A549 (cell line): ENCODE results near the gene PHF21A. TPM values are rescaled to one million over a fixed set of nuclear protein-coding genes. Genes with fewer than 3 reads are reported as not detected.

ENCODE experiments used
- ATAC-seq, 2 experiments: fragments of 200-7000 bp in 1 of 2; fragments of >200 bp in 1 of 2; cut with Nextera tagmentation in 1 of 2; cut with Tn5 transposase in 1 of 2; 3 replicates each; pipeline versions ENCODE4 v1.8.0 to v1.9.1; 2018 to 2020; ENCODE audit warnings: mild to moderate bottlenecking in 1 of 2, moderate library complexity in 1 of 2
- CTCF ChIA-PET: fragments of 300-600 bp; sonication (Branson Sonifier 250); formaldehyde crosslinking; extraction: SDS; loops from one replicate; lab custom pipeline; 2021; ENCODE audit warnings: antibody characterized with exemption, inconsistent platforms; lab: Yijun Ruan, JAX
- POLR2A ChIA-PET: fragments of 350-600 bp; formaldehyde crosslinking; extraction: SDS; loops from one replicate; lab custom pipeline; 2021; ENCODE audit warnings: antibody characterized with exemption, inconsistent platforms; lab: Yijun Ruan, JAX
- DNase-seq, 2 experiments: peaks; one replicate each; pipeline versions ENCODE4 v3.0.0 to v3.0.0-alpha.2; 2011 to 2016; ENCODE audit warnings: low read depth in 1 of 2, low spot score in 1 of 2
- FAIRE-seq: peaks from 2 replicates; lab custom pipeline; 2011; peaks lifted over from hg19 to GRCh38; lab: Jason Lieb, UNC
- H3K27ac ChIP-seq, 2 experiments: fragments of >200 bp; sonication (Bioruptor Twin); formaldehyde crosslinking; 3 replicates each; pipeline ENCODE4 v1.5.1; 2016 to 2017
- H3K4me1 ChIP-seq: fragments of >200 bp; sonication (Bioruptor Twin); formaldehyde crosslinking; 3 replicates; pipeline ENCODE4 v1.6.1; 2016
- H3K4me2 ChIP-seq: fragments of >200 bp; sonication (Bioruptor Twin); formaldehyde crosslinking; 3 replicates; pipeline ENCODE4 v1.6.1; 2016
- H3K4me3 ChIP-seq: fragments of >200 bp; sonication (Bioruptor Twin); formaldehyde crosslinking; 3 replicates; pipeline ENCODE4 v1.5.1; 2016
- H3K9me3 ChIP-seq: fragments of >200 bp; sonication (Bioruptor Twin); formaldehyde crosslinking; 3 replicates; pipeline ENCODE4 v1.6.1; 2016
- ATOH8 ChIP-seq: fragments of 250-450 bp; sonication (Bioruptor Pico); IDR thresholded peaks from 2 replicates; pipeline ENCODE4 v1.5.0; 2020; ENCODE audit warnings: low read depth, mild to moderate bottlenecking, moderate library complexity
- CBX2 ChIP-seq: fragments of 200-600 bp; sonication (generic); IDR thresholded peaks from 2 replicates; pipeline ENCODE4 v1.6.1; 2016; ENCODE audit warnings: low read depth, mild to moderate bottlenecking, borderline replicate concordance
- CHD2 ChIP-seq: fragments of 150-350 bp; IDR thresholded peaks from 2 replicates; pipeline ENCODE4 v1.6.1; 2014; ENCODE audit warnings: low read length; ENCODE audit not compliant: partially characterized antibody
- FOSB ChIP-seq: fragments of 250-450 bp; sonication (Bioruptor Pico); IDR thresholded peaks from 2 replicates; pipeline ENCODE4 v1.5.0; 2020; ENCODE audit warnings: mild to moderate bottlenecking, moderate library complexity
- FOSL2 ChIP-seq, 2 experiments: fragments of 450-650 bp in 1 of 2; fragments of >200 bp in 1 of 2; sonication (Bioruptor Twin) in 1 of 2; formaldehyde crosslinking; IDR thresholded peaks; 2 replicates each; pipeline versions ENCODE4 v1.5.0 to v1.6.1; 2016 to 2020; ENCODE audit warnings: mild to moderate bottlenecking in 1 of 2, moderate library complexity in 1 of 2
- HEYL ChIP-seq: fragments of 250-450 bp; sonication (Bioruptor Pico); IDR thresholded peaks from 2 replicates; pipeline ENCODE4 v1.8.0; 2021; ENCODE audit warnings: mild to moderate bottlenecking, moderate library complexity
- HOXB13 ChIP-seq: fragments of 250-450 bp; sonication (Bioruptor Pico); IDR thresholded peaks from 2 replicates; pipeline ENCODE4 v1.5.0; 2020; ENCODE audit warnings: low read depth, mild to moderate bottlenecking, moderate library complexity
- HOXB5 ChIP-seq: fragments of 250-450 bp; sonication (Bioruptor Pico); IDR thresholded peaks from 2 replicates; pipeline ENCODE4 v1.5.0; 2020; ENCODE audit warnings: mild to moderate bottlenecking, moderate library complexity
- KDM5A ChIP-seq: fragments of 200-600 bp; sonication (generic); IDR thresholded peaks from 2 replicates; pipeline ENCODE4 v1.6.1; 2016; ENCODE audit warnings: antibody characterized with exemption, mild to moderate bottlenecking
- MAFK ChIP-seq: fragments of 450-650 bp; IDR thresholded peaks from 2 replicates; pipeline ENCODE4 v1.6.1; 2014; ENCODE audit not compliant: partially characterized antibody
- MYC ChIP-seq: IDR thresholded peaks from 2 replicates; pipeline ENCODE4 v1.6.1; 2012; ENCODE audit warnings: mild to moderate bottlenecking, inconsistent platforms, low read length, improper control_type of control experiment, borderline replicate concordance
- NFE2L2 ChIP-seq: fragments of 150-350 bp; conservative IDR thresholded peaks from 2 replicates; pipeline ENCODE4 v1.6.1; 2014; ENCODE audit warnings: low read length
- NR3C1 ChIP-seq: fragments of >200 bp; sonication (Bioruptor Twin); formaldehyde crosslinking; IDR thresholded peaks from 3 replicates; pipeline ENCODE4 v1.6.1; 2017
- POLR2A ChIP-seq: IDR thresholded peaks from 2 replicates; pipeline ENCODE4 v1.6.1; 2012; ENCODE audit warnings: mild to moderate bottlenecking, low read length
- POLR2AphosphoS2 ChIP-seq: conservative IDR thresholded peaks from 2 replicates; pipeline ENCODE4 v1.6.1; 2012; ENCODE audit warnings: low read length, improper control_type of control experiment, inconsistent platforms
- RAD21 ChIP-seq, 2 experiments: fragments of >200 bp in 1 of 2; sonication (Bioruptor Twin) in 1 of 2; formaldehyde crosslinking in 1 of 2; IDR thresholded peaks in 1 of 2; conservative IDR thresholded peaks in 1 of 2; 2 replicates in 1 of 2; 3 replicates in 1 of 2; pipeline ENCODE4 v1.6.1; 2012 to 2018; ENCODE audit warnings: inconsistent platforms in 1 of 2
- RARB ChIP-seq: fragments of 250-450 bp; sonication (Bioruptor Pico); IDR thresholded peaks from 2 replicates; pipeline ENCODE4 v1.8.0; 2021; ENCODE audit warnings: mild to moderate bottlenecking, moderate library complexity
- RNF2 ChIP-seq: fragments of 200-600 bp; sonication (generic); IDR thresholded peaks from 2 replicates; pipeline ENCODE4 v1.6.1; 2016; ENCODE audit warnings: low read depth, mild to moderate bottlenecking, antibody characterized with exemption, moderate library complexity, borderline replicate concordance
- ZFP36 ChIP-seq: fragments of 450-650 bp; IDR thresholded peaks from 2 replicates; pipeline ENCODE4 v1.6.1; 2014; ENCODE audit warnings: borderline replicate concordance; ENCODE audit not compliant: partially characterized antibody
- ZSCAN20 ChIP-seq: fragments of 250-450 bp; sonication (Bioruptor Pico); IDR thresholded peaks from 2 replicates; pipeline ENCODE4 v1.8.0; 2022; ENCODE audit warnings: mild to moderate bottlenecking, moderate library complexity
- WGBS: methylation state at CpG from one replicate; pipeline ENCODE4 v1.1.6; 2017; ENCODE audit errors: missing lambda C conversion rate; 5-methylcytosine and 5-hydroxymethylcytosine counted together
- polyA plus RNA-seq, 4 experiments: library from polyadenylated mRNA; depleted of rRNA in 3 of 4; stranded (reverse); fragments of >200 nt; fragmentation: RNase III in 1 of 4; extraction: RNeasy Plus Mini Kit Qiagen cat#74134 plus additional on column Dnase treatment in 1 of 4; gene quantifications; 2 replicates in 3 of 4; 3 replicates in 1 of 4; pipeline ENCODE4 v1.2.3, GENCODE V29; 2011 to 2017
- TF ChIP-seq, protein P1 (sequence below): fragments of 150-350 bp; IDR thresholded peaks from 2 replicates; pipeline ENCODE4 v1.6.1; 2014; ENCODE audit warnings: low read depth, mild to moderate bottlenecking, low read length
- TF ChIP-seq, protein P2 (sequence below): fragments of >200 bp; sonication (Bioruptor Twin); formaldehyde crosslinking; IDR thresholded peaks from 3 replicates; pipeline ENCODE4 v1.6.1; 2016
- TF ChIP-seq, protein P3 (sequence below): fragments of >200 bp; sonication (Bioruptor Twin); formaldehyde crosslinking; IDR thresholded peaks from 3 replicates; pipeline ENCODE4 v1.5.1; 2016
- TF ChIP-seq, protein P4 (sequence below): IDR thresholded peaks from 2 replicates; pipeline ENCODE4 v1.6.1; 2012

The PHF21A gene
- polyA plus RNA-seq, 2 of the 4 experiments (the other 2 are of a cell fraction), result 20.0 to 31.9 TPM

- POLR2A ChIA-PET, result no interaction called here
- Histone ChIP-seq H3K4me2 (no peak overlapping the region), H3K4me3 (no peak overlapping the region), H3K9me3 (no peaks in the 10 kb centered on the region), H3K4me1 (peaks cover 12% of the 10 kb centered on the region; the same call in 2 of the 3 replicates), H3K27ac (no peak overlapping the region)
- no peak for FAIRE-seq
- CTCF ChIA-PET, result interaction anchor here (0.7 kb wide), 1 partner anchor 9 kb away, joined by 3 read pairs; no protein-coding TSS in a partner anchor
- no peak for DNase-seq
- TF ChIP-seq HOXB13 (CRISPR knock-in tag), result no peak
- no peak for TF ChIP-seq RARB (CRISPR knock-in tag)
- TF ChIP-seq ZSCAN20, result no peak
- TF ChIP-seq HOXB5 (CRISPR knock-in tag), result no peak
- TF ChIP-seq HEYL (CRISPR knock-in tag), result no peak
- TF ChIP-seq POLR2AphosphoS2, result no peak
- no peak for TF ChIP-seq FOSL2 (IDR thresholded peaks at IDR 0.05)
- TF ChIP-seq FOSL2 (CRISPR knock-in tag; IDR thresholded peaks at IDR 0.05), result no peak
- TF ChIP-seq, protein P1, sequence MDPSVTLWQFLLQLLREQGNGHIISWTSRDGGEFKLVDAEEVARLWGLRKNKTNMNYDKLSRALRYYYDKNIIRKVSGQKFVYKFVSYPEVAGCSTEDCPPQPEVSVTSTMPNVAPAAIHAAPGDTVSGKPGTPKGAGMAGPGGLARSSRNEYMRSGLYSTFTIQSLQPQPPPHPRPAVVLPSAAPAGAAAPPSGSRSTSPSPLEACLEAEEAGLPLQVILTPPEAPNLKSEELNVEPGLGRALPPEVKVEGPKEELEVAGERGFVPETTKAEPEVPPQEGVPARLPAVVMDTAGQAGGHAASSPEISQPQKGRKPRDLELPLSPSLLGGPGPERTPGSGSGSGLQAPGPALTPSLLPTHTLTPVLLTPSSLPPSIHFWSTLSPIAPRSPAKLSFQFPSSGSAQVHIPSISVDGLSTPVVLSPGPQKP, result no peak
- no peak for TF ChIP-seq MAFK
- TF ChIP-seq, protein P2, sequence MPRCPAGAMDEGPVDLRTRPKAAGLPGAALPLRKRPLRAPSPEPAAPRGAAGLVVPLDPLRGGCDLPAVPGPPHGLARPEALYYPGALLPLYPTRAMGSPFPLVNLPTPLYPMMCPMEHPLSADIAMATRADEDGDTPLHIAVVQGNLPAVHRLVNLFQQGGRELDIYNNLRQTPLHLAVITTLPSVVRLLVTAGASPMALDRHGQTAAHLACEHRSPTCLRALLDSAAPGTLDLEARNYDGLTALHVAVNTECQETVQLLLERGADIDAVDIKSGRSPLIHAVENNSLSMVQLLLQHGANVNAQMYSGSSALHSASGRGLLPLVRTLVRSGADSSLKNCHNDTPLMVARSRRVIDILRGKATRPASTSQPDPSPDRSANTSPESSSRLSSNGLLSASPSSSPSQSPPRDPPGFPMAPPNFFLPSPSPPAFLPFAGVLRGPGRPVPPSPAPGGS, result no peak
- no peak for TF ChIP-seq NFE2L2
- TF ChIP-seq KDM5A, result no peak
- no peak for TF ChIP-seq RNF2
- no peak for TF ChIP-seq ZFP36
- no peak for TF ChIP-seq ATOH8 (CRISPR knock-in tag)
- TF ChIP-seq, protein P3, sequence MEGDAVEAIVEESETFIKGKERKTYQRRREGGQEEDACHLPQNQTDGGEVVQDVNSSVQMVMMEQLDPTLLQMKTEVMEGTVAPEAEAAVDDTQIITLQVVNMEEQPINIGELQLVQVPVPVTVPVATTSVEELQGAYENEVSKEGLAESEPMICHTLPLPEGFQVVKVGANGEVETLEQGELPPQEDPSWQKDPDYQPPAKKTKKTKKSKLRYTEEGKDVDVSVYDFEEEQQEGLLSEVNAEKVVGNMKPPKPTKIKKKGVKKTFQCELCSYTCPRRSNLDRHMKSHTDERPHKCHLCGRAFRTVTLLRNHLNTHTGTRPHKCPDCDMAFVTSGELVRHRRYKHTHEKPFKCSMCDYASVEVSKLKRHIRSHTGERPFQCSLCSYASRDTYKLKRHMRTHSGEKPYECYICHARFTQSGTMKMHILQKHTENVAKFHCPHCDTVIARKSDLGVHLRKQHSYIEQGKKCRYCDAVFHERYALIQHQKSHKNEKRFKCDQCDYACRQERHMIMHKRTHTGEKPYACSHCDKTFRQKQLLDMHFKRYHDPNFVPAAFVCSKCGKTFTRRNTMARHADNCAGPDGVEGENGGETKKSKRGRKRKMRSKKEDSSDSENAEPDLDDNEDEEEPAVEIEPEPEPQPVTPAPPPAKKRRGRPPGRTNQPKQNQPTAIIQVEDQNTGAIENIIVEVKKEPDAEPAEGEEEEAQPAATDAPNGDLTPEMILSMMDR, result no peak
- TF ChIP-seq NR3C1, result no peak
- TF ChIP-seq FOSB (CRISPR knock-in tag), result no peak
- TF ChIP-seq POLR2A, result no peak
- no peak for ATAC-seq
- WGBS, result 90% methylated on average over 42 of the region's 56 CpGs
These were observed 218.5 kb downstream of the PHF21A start for GRCh38 chr11:45902452-45903380.

DNA sequence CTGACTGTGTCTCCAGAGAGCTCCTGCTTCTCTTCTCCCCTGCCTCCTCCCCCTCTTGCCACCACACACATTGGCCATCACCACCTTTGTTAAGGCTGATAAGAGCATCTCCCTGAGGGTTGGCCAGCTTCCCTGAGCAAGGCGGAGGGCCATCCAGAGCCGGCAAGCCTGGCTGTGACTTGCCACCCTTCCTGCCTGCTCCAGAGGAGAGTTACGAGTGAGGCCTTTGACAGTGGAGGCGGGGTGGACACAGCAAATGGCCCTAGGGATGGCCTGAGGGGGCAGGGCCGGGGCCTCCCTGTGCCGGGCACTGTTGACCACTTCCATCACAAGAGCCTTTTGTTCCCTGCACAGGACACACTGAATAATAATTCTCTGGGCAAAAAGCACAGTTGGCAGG lies 219.6 kb downstream of the PHF21A start:
- no peak overlapping the region for H3K4me2 ChIP-seq
- H3K27ac ChIP-seq, result no peak overlapping the region
- DNase-seq, result no peak
- WGBS, result 88% methylated on average over 4 of the region's 6 CpGs
- FAIRE-seq, result no peak
- ChIA-PET POLR2A (no interaction called here), CTCF (interaction anchor here (1.1 kb wide), 1 partner anchor 16 kb away, joined by 3 read pairs; the partner anchor contains the start of gene PEX16)
- ATAC-seq, result no peak
- no peak overlapping the region for H3K4me3 ChIP-seq
- H3K9me3 ChIP-seq, result no peaks in the 10 kb centered on the region
- peaks cover 12% of the 10 kb centered on the region; the same call in 2 of the 3 replicates for H3K4me1 ChIP-seq
- TF ChIP-seq, protein P4, sequence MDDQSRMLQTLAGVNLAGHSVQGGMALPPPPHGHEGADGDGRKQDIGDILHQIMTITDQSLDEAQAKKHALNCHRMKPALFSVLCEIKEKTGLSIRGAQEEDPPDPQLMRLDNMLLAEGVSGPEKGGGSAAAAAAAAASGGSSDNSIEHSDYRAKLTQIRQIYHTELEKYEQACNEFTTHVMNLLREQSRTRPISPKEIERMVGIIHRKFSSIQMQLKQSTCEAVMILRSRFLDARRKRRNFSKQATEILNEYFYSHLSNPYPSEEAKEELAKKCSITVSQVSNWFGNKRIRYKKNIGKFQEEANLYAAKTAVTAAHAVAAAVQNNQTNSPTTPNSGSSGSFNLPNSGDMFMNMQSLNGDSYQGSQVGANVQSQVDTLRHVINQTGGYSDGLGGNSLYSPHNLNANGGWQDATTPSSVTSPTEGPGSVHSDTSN, result no peak
- no peak for TF ChIP-seq CHD2
- TF ChIP-seq, protein P3, result no peak
- TF ChIP-seq RARB (CRISPR knock-in tag), result no peak
- no peak for TF ChIP-seq MAFK
- no peak for TF ChIP-seq MYC
- no peak for TF ChIP-seq RNF2
- no peak for TF ChIP-seq HOXB5 (CRISPR knock-in tag)
- TF ChIP-seq RAD21 (conservative IDR thresholded peaks at IDR 0.05 in 1 of 2, IDR thresholded peaks at IDR 0.05 in 1 of 2), result no peak
- TF ChIP-seq NR3C1, result no peak
- TF ChIP-seq, protein P1, result no peak
- no peak for TF ChIP-seq CBX2
